Endothelial cell of umbilical vein (primary cell): ENCODE results near the gene OR52E6. TPM values are rescaled to one million over a fixed set of nuclear protein-coding genes. Genes with fewer than 3 reads are reported as not detected.

ENCODE experiments used
- BruUV-seq: library from RNA; stranded (reverse); fragments of 400-500 nt; replicated peaks from 2 replicates; lab custom pipeline; 2021; lab: Mats Ljungman, UMichigan
- CTCF ChIA-PET: fragments of 300-600, 350-600 bp; sonication (Branson Sonifier 250); formaldehyde crosslinking; loops from one replicate; lab custom pipeline; 2021; ENCODE audit warnings: antibody characterized with exemption, inconsistent platforms; lab: Charles Lee
- POLR2A ChIA-PET: fragments of 300-600, 350-600 bp; sonication (Branson Sonifier 250); formaldehyde crosslinking; loops from one replicate; lab custom pipeline; 2021; ENCODE audit warnings: antibody characterized with exemption, inconsistent platforms; lab: Charles Lee
- DNase-seq: peaks from one replicate; pipeline ENCODE4 v3.0.0-alpha.2; 2011; ENCODE audit warnings: low read depth, low spot score
- FAIRE-seq: peaks from 2 replicates; lab custom pipeline; 2011; peaks lifted over from hg19 to GRCh38; lab: Jason Lieb, UNC
- H2AFZ ChIP-seq: 2 replicates; pipeline ENCODE4 v1.6.0; 2012; ENCODE audit warnings: low read depth, low read length, control low read depth, inconsistent platforms
- H3K27ac ChIP-seq: 2 replicates; pipeline ENCODE4 v1.5.1; 2011; ENCODE audit warnings: low read depth, mild to moderate bottlenecking, control low read depth, low read length, moderate library complexity; ENCODE audit not compliant: insufficient read depth
- H3K27me3 ChIP-seq, 2 experiments: 2 replicates each; pipeline versions ENCODE4 v1.6.0 to v1.6.1; 2011; ENCODE audit warnings: low read length in 2 of 2, mixed read lengths in 1 of 2; ENCODE audit not compliant: control insufficient read depth in 2 of 2, insufficient read depth in 2 of 2
- H3K36me3 ChIP-seq, 2 experiments: 2 replicates in 1 of 2; 3 replicates in 1 of 2; pipeline ENCODE4 v1.5.1; 2011; ENCODE audit warnings: low read length in 2 of 2, mild to moderate bottlenecking in 1 of 2, moderate library complexity in 1 of 2; ENCODE audit not compliant: control insufficient read depth in 2 of 2, insufficient read depth in 2 of 2; ENCODE audit errors: extremely low read depth in 1 of 2
- H3K4me1 ChIP-seq: 3 replicates; pipeline ENCODE4 v1.5.1; 2011; ENCODE audit warnings: mild to moderate bottlenecking, low read length; ENCODE audit not compliant: control insufficient read depth, insufficient read depth; ENCODE audit errors: extremely low read depth
- H3K4me2 ChIP-seq: 2 replicates; pipeline ENCODE4 v1.6.1; 2011; ENCODE audit warnings: low read length, control low read depth, mixed read lengths; ENCODE audit not compliant: insufficient read depth
- H3K4me3 ChIP-seq, 3 experiments: fragments of 200-600 bp in 1 of 3; sonication (generic), shearing (Covaris generic) in 1 of 3; replicated peaks in 1 of 3; 2 replicates each; pipeline ENCODE4 v1.5.1; 2011 to 2016; ENCODE audit warnings: control low read depth in 3 of 3, low read length in 3 of 3, mild to moderate bottlenecking in 2 of 3, inconsistent platforms in 1 of 3, low read depth in 1 of 3, moderate library complexity in 1 of 3; ENCODE audit not compliant: insufficient read depth in 1 of 3
- H3K79me2 ChIP-seq: 2 replicates; pipeline ENCODE4 v1.6.0; 2012; ENCODE audit warnings: low read length, inconsistent platforms; ENCODE audit not compliant: control insufficient read depth, insufficient read depth
- H3K9ac ChIP-seq: replicated peaks from 2 replicates; pipeline ENCODE3; 2011; ENCODE audit warnings: low read length, control low read depth; ENCODE audit not compliant: insufficient read depth; ENCODE audit errors: extremely low read depth
- H3K9me1 ChIP-seq: replicated peaks from 3 replicates; pipeline ENCODE4 v1.6.0; 2011; ENCODE audit warnings: mild to moderate bottlenecking, low read length; ENCODE audit not compliant: control insufficient read depth, insufficient read depth; ENCODE audit errors: extremely low read depth
- H3K9me3 ChIP-seq: replicated peaks from 2 replicates; pipeline ENCODE4 v1.5.1; 2012; ENCODE audit warnings: low read length, inconsistent platforms; ENCODE audit not compliant: control insufficient read depth, insufficient read depth
- H4K20me1 ChIP-seq: replicated peaks from 2 replicates; pipeline ENCODE3; 2011; ENCODE audit warnings: mild to moderate bottlenecking, low read length; ENCODE audit not compliant: control insufficient read depth, insufficient read depth; ENCODE audit errors: extremely low read depth
- CTCF ChIP-seq, 2 donors: IDR thresholded peaks; 1 replicate in 1 of 2; 2 replicates in 1 of 2; pipeline ENCODE4 v1.5.1; 2011; ENCODE audit warnings: low read length in 2 of 2, mild to moderate bottlenecking in 2 of 2, moderate library complexity in 2 of 2, control low read depth in 1 of 2, inconsistent platforms in 1 of 2, low read depth in 1 of 2; ENCODE audit not compliant: insufficient read depth in 1 of 2; ENCODE audit errors: extremely low read depth in 1 of 2
- EZH2 ChIP-seq: IDR thresholded peaks from 2 replicates; pipeline ENCODE4 v1.6.1; 2012; ENCODE audit warnings: borderline replicate concordance, low read depth, mild to moderate bottlenecking, moderate library complexity, low read length, inconsistent platforms; ENCODE audit not compliant: severe bottlenecking
- JUN ChIP-seq: IDR thresholded peaks from 2 replicates; pipeline ENCODE4 v1.6.1; 2011; ENCODE audit warnings: borderline replicate concordance, low read depth; ENCODE audit not compliant: insufficient read length, insufficient read depth
- MYC ChIP-seq: IDR thresholded peaks from one replicate; pipeline ENCODE4 v1.6.1; 2011; ENCODE audit warnings: mild to moderate bottlenecking, low read depth, low read length
- dilution Hi-C: fragments of 300-500 bp; cut with MboI; formaldehyde crosslinking; loops from one replicate; pipeline ENCODE4 v1.15.0; 2019; ENCODE audit warnings: low sequenced_read_pairs; ENCODE audit not compliant: extremely low pct_ligation_motif_present
- intact Hi-C: fragments of 100-400 bp; cut with micrococcal nuclease; formaldehyde crosslinking; loops from one replicate; pipeline ENCODE4 v1.10.0; 2022
- polyA plus RNA-seq, 4 experiments: library from polyadenylated mRNA; depleted of rRNA in 3 of 4; stranded (reverse) in 3 of 4; unstranded in 1 of 4; fragments of >200 nt; gene quantifications; 2 replicates each; pipeline versions ENCODE4 v1.2.1 to v1.2.3, GENCODE V29; 2011 to 2012; ENCODE audit warnings: missing spikeins in 1 of 4
- total RNA-seq: library from RNA; stranded (reverse); gene quantifications from 2 replicates; pipeline ENCODE4 v1.2.3, GENCODE V29; 2021
- TF ChIP-seq, protein P1 (sequence below): IDR thresholded peaks from 2 replicates; pipeline ENCODE4 v1.6.1; 2011; ENCODE audit not compliant: insufficient read depth, insufficient read length

The OR52E6 gene
- total and polyA plus RNA-seq, 2 donors (not counting 3 experiments of a cell fraction or from before 2014, with no cell fraction given) = not detected

- no peaks in the 10 kb centered on the region for H3K79me2 ChIP-seq
- POLR2A ChIA-PET = no interaction called here
- peaks cover 4% of the 10 kb centered on the region for H3K4me1 ChIP-seq
- H3K4me3 ChIP-seq = no peak overlapping the region
- H3K9me1 ChIP-seq = no peaks in the 10 kb centered on the region
- intact Hi-C loops = no loop called here
- dilution Hi-C loops = no loop called here
- H3K36me3 ChIP-seq = no peaks in the 10 kb centered on the region
- TF ChIP-seq CTCF (IDR thresholded peaks at IDR 0.05; ENCODE audit: extremely low read depth in 1 of 2, insufficient read depth in 1 of 2, low read depth in 1 of 2, low read length in 2 of 2) (no peak), EZH2 (no peak), JUN (no peak)
- TF ChIP-seq, protein P1, sequence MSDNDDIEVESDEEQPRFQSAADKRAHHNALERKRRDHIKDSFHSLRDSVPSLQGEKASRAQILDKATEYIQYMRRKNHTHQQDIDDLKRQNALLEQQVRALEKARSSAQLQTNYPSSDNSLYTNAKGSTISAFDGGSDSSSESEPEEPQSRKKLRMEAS = no peak
- no peak overlapping the region for H3K4me2 ChIP-seq
- DNase-seq (no peak), FAIRE-seq (no peak)
- peaks cover 0 to 2% of the 10 kb centered on the region in 2 experiments for H3K27me3 ChIP-seq
- H3K27ac ChIP-seq = no peak overlapping the region
- H3K9me3 ChIP-seq = no peaks in the 10 kb centered on the region
- CTCF ChIA-PET = no interaction called here
- H4K20me1 ChIP-seq = no peaks in the 10 kb centered on the region
- no TSS peak for BruUV-seq
- no peak overlapping the region for H3K9ac ChIP-seq
- H2AFZ ChIP-seq = no peak overlapping the region
Observed at GRCh38 chr11:5803982-5804381, 37.7 kb downstream of the OR52E6 start.

GRCh38 chr11:5796541-5796940, 45.2 kb downstream of the OR52E6 start:
- Histone ChIP-seq H3K4me2 (no peak overlapping the region), H3K9me3 (no peaks in the 10 kb centered on the region), H3K36me3 (no peaks in the 10 kb centered on the region), H3K27me3 (peaks cover 0 to 2% of the 10 kb centered on the region in 2 experiments), H2AFZ (no peak overlapping the region), H4K20me1 (no peaks in the 10 kb centered on the region), H3K27ac (no peak overlapping the region), H3K9ac (no peak overlapping the region), H3K9me1 (no peaks in the 10 kb centered on the region), H3K79me2 (no peaks in the 10 kb centered on the region), H3K4me3 (no peak overlapping the region), H3K4me1 (no peaks in the 10 kb centered on the region)
- no TSS peak for BruUV-seq
- DNase-seq (no peak), FAIRE-seq (no peak)
- intact Hi-C loops = no loop called here
- ChIA-PET CTCF (no interaction called here), POLR2A (no interaction called here)
- dilution Hi-C loops = no loop called here
- TF ChIP-seq MYC (no peak), EZH2 (no peak)
